NCI-H187 treated with DMSO at 0.1 percent for 48 hours (cell line): ENCODE results near the gene TMEM121B.

Source experiments
- DNase-seq: peaks from one replicate; lab custom pipeline; 2025; lab: John Stamatoyannopoulos, UW

TMEM121B gene

DNA sequence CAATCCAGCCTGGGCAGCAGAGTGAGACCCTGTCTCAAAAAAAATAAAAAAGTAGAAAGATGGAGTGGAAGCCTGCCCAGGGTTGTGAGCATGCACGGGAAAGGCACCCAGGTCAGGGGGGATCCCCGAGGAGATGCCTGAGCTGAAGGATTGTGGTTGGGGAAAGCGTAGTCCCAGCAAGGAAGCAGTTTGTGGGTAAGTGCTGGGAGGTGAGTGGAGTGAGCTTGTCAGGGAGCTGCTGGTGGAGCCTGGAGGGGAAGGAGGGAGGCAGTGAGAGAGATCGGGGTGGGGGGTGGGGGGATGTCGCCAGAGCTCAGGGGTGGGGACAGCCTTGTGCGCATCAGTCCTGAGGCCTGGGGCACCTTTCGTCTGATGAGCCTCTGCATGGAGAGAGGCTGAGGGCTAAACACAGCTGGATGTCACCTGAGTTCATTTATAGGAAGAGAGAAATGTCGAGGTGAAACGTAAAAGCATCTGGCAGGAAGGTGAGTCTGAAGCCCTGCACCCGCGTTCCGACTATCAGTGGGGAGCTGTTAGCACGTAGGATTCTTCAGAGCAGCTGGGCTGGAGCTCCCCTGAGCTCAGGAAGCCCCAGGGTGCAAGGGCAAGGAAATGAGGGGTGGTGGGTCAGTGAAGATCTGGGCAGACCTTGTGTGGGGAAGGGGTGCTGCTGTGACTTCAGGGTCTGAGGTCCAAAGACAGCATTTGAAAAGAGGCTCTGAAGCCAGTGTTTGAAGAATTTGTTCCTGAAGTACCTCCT, 10.2 kb downstream of the TMEM121B start:
- no peak for DNase-seq

DNA sequence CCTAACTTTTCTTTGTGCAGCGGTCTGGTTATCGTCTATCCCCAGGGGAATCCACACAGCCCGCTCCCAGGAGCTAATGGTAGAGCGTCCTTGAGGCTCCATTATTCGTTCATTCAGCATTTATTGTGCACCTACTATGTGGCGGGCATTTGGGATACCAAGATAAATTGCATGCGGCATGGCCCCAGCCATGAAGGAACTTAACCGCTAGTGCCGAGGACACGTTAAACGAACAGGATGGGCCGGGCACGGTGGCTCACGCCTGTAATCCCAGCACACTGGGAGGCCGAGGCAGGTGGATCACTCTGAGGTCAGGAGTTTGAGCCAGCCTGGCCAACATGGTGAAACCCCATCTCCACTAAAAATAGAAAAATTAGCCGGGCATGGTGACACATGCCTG, 11.2 kb downstream of the TMEM121B start:
- no peak for DNase-seq

DNA sequence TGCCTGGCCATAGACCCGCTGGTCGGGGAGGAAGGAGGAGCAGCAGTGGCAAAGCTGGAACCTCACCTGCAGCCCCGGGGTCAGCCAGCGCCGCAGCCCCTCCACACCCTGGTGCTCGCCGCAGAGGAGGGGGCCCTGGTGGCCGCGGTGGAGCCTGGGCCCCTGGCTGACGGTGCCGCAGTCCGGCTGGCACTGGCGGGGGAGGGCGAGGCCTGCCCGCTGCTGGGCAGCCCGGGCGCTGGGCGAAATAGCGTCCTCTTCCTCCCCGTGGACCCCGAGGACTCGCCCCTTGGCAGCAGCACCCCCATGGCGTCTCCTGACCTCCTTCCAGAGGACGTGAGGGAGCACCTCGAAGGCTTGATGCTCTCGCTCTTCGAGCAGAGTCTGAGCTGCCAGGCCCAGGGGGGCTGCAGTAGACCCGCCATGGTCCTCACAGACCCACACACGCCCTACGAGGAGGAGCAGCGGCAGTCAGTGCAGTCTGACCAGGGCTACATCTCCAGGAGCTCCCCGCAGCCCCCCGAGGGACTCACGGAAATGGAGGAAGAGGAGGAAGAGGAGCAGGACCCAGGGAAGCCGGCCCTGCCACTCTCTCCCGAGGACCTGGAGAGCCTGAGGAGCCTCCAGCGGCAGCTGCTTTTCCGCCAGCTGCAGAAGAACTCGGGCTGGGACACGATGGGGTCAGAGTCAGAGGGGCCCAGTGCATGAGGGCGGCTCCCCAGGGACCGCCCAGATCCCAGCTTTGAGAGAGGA, 11.9 kb downstream of the TMEM121B start:
- DNase-seq = no peak

DNA sequence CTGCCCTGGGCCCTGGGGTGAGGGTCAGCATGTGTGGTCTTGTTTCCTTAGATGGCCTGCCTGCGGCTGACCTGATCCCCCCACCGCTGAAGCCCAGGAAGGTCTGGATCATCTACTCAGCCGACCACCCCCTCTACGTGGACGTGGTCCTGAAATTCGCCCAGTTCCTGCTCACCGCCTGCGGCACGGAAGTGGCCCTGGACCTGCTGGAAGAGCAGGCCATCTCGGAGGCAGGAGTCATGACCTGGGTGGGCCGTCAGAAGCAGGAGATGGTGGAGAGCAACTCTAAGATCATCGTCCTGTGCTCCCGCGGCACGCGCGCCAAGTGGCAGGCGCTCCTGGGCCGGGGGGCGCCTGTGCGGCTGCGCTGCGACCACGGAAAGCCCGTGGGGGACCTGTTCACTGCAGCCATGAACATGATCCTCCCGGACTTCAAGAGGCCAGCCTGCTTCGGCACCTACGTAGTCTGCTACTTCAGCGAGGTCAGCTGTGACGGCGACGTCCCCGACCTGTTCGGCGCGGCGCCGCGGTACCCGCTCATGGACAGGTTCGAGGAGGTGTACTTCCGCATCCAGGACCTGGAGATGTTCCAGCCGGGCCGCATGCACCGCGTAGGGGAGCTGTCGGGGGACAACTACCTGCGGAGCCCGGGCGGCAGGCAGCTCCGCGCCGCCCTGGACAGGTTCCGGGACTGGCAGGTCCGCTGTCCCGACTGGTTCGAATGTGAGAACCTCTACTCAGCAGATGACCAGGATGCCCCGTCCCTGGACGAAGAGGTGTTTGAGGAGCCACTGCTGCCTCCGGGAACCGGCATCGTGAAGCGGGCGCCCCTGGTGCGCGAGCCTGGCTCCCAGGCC, 12.7 kb downstream of the TMEM121B start:
- no peak for DNase-seq

DNA sequence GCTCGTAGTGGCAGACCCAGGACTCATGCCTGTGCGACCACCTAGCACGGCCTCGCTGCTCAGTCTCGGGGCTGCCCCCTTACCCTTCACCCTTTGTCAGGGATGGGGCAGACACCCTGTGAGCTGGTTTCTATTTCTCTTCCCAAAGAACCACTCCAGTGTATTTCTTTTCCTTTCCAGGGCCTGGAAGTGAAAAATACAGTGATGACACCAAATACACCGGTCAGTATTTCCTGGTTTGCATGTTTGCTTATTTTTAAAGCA, 13.7 kb downstream of the TMEM121B start:
- no peak for DNase-seq

DNA sequence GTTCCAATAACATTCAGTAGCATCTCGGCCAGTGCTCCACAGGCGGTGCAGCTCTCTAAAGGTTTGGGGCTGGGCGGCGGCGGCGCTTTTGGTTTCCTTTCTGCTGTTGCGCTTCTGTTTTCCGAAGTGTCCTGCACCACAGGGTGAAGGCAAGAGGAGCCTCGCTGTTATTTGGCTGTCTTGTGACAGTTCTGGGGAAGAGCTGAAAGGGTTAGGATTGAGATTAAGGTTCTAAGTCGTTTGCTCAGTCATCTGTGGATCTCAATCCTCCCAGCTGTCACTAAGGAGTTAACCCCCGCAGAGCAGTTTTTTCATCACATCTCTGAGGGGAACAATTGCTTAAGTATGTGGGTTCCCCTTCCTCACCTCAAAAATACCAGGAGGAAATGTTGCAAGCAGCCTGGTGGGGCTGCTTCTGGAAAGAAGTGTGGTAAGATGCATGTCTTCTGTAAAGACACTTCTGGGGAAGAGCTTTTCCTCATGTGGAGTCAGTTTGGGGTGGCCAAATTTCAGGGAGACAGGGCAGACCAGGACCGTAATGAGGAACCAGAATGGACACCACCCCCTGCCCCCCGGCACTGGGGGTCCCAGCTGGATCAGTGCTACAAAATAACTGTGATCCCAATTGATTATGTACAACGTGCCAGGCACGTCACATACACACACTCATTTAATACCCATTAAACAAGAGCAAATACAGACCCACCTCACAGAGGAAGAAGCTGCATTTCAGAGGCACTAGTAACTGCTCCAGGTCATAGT, 14.2 kb downstream of the TMEM121B start:
- DNase-seq = no peak

DNA sequence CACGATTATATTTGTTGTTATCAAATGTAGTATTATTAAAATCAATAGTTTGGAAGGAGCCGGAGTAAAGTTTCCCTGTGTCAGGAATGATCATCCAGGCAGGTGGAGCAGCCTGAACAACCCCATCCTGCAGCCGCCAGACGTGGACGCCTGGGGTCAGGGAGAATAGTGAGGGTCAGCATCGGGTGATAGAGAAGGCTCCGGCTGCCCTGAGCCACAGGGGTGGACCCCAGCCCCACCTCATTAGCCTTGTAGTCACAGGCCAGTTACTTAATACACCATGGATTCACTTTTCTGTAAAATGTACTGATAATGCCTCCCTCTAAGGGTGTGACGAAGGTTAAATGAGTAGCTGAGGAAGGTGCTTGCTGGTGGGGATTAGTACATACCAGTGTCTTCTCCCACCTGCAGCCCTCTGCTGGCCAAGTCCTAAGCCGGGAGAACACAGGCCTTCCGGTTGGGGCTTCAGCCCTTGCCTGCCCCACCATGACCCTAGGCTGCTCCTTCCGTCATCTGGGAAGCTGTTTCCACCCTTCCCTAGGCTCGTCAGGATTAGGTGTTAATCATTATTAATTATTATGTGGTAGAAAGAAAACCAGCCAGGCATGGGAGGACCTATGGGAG, 14.9 kb downstream of the TMEM121B start:
- DNase-seq = no peak

DNA sequence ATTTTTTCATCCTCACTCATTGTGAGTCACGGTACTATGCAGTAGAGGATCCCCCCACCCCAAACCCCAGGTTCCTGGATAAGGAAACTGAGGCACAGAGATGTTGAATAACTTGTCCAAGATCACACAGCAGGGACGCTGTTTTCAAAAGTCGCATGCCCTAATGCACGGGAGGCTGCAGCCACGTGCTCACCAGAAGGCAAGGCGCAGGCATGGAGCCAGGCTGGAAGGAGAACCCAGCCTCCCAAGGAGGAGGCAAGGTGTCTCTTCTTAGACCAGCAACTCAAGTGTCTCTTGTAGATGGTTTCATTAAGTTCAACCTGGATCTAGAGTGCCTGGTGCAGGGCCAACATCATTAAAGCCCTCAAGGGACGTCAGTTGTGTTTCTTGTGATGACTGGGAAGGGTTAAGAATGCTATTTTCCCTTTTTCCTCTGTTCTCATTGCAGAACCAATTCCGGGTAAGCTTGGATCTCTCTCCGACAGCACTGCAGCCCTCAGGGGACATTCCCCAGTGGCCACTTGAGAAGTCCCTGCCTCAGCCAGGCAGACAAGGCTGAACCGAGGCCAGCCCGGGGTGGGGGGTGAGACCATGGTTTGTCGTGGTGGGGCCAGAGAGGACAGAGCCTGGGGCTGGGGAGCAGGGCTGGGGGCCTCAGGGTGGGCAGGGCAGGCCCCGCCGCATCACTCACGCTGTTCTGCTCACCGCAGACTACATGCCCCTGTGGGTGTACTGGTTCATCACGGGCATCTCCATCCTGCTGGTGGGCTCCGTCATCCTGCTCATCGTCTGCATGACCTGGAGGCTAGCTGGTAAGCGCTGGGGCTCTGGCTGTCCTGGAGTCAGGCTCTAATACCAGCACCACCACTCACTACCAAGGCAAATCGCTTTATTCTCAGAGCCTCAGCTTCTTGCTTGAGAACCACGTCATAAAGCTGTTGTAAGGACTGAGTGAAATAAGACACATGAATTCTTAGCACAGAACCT, 15.7 kb downstream of the TMEM121B start:
- no peak for DNase-seq

DNA sequence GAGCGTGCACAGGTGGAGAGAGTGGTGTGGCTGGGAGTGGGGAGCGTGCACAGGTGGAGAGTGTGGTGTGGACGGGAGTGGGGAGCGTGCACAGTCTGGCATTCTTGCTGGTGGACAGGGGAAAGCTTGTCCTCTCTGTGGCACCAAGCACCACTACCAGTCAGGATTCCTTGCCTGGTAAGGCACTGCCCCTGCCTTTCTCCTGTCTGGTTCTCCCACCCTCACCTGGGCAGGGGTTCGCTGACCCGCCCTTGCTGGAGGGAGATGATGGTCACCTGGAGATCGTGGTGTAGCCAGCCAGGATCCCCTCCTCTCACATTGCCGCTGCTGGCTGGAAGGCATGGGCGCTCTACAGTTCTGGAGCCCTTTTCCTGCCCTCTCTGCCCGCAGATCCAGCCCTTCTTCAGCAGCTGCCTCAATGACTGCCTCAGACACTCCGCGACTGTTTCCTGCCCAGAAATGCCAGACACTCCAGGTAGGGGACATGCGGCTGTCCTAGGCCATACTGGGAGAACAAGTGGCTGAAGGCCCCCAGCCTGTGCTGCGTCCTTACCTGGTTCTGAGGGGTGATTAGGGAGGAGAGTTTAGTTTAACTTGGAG, 16.7 kb downstream of the TMEM121B start:
- DNase-seq = no peak

DNA sequence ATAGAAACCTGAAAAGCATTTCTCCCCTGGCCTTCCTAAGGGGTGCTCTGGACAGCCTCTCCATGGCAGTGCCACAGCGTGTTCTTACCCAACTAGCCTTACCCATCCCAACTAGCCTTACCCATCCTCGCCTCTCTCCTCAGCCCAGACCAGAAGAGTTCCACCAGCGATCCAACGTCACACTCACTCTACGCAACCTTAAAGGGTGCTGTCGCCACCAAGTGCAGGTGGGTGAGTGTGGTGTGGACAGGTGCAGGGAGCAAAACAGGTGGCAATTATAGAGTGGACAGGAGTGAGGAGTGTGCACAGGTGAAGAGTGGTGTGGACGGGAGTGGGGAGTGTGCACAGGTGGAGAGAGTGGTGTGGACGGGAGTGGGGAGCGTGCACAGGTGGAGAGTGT, 17.8 kb downstream of the TMEM121B start:
- DNase-seq = no peak

DNA sequence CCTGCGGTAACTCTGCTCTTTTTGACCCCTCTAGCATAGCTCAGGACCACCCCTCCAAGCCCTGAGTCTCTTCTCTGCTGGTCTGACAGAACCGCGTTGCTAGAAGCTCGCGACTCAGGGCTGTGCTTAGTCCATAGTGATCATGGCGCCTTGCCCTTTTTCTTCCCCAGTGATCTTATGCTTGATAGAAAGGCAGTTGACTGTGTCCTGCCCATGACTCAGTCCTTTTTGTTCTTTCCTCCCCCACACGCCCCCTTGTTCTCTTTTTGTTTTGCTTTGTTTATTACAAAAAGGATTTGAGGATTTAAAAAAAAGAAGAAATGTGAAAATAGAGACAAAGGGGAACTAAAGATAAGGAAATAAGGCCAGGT, 18.9 kb downstream of the TMEM121B start:
- DNase-seq = no peak

DNA sequence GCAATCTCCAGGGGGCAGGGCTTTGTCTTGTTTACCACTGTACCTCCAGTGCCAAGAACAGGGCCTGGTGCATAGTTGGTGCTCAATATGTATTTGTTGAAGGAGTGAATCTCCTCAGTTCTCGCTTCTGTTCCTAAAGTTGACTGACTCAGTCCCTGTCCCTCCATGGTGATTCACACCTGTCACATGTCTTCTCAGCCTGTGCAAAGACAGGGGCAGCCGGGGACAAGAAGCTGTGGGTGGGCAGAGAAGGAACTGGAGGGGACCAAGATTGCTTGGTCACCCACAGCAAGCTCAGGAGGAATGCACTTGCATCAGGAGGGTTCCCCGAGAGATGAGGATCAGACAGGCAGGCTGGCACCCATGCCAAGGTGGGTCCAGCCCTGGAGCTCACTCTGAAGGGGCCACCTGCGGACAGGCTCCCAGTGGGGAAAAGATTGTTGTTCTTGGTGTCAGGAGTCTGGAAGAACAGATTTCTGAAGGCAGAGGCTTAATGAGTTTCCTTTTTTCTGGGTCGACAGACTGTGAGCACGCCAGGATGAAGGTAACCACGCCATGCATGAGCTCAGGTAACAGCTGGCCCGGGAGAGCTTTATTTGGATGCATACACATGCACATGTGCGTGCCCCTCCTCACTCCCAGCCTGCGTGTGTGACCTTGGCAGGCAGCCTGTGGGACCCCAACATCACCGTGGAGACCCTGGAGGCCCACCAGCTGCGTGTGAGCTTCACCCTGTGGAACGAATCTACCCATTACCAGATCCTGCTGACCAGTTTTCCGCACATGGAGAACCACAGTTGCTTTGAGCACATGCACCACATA, 19.5 kb downstream of the TMEM121B start:
- no peak for DNase-seq

DNA sequence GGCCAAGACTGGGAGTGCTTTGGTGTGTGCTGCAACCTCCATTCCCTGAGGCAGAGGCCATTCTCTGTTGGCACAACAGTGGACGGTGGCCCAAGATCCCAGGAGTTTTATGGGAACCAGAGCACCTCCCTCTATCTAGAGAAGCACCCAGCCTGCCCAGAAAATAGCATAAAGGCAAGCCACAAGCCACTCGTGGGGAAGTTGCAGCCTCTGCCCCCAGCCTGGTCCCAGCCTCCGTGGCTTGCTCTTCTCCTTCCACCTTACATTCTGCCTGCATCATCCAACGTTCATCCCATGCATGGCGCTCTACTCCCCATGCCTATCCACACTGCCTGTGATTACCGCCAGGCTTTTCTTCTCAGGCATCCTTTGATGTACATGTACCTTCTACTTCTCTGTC, 20.5 kb downstream of the TMEM121B start:
- DNase-seq = no peak

DNA sequence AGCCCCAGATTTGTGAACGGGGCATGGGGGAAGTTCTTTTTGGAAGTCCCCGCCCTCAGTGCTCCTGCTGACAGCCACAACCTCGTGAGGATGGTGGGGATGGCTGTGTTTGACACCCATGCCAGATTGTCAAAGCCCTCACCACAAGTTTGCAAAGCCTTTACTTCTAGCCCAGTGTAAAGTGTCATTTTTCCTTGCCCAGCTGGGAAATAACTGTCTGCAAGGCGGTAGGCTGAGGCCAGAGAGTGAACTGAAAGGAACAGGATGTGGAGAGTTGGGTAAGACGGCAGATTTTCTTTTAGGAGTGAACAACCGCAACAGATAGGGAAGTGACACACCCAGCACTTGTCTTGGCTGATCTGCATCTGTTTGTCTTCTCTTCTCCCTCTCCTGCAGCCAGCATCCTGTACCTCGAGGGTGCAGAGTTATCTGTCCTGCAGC, 22.8 kb downstream of the TMEM121B start:
- DNase-seq = no peak

DNA sequence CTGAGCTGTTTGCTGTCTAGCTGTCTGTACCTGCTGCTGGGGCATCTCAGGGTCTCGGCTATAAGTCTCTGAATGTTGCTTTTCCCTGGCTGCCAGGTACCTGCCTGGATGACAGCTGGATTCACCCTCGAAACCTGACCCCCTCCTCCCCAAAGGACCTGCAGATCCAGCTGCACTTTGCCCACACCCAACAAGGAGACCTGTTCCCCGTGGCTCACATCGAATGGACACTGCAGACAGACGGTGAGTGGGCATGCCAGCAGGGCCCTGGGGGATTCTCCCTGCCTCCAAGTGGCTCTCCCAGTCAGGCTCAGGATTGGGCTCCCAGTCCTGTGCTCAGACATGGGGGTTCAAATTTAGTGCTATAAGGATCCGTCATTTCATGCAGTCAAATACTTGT, 23.5 kb downstream of the TMEM121B start:
- no peak for DNase-seq

DNA sequence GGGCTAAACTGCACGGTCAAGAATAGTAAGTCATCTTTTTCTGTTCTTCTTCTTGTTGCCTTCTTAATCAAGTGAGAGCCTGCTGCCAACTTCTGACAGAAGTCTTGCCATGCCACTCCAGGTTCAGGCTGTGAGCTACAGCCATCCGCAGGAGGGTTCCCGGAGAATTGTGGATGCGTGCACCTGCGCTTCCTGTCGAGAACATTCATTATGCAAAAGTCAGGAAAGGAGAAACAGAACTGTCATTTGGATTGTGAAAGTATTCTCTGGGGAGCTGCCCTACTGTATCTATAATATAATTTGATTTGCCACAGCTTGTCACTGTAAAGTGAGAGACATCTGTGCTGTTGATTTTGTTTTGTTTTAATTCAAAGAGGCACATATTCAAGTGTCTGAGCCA, 24.1 kb downstream of the TMEM121B start:
- no peak for DNase-seq

DNA sequence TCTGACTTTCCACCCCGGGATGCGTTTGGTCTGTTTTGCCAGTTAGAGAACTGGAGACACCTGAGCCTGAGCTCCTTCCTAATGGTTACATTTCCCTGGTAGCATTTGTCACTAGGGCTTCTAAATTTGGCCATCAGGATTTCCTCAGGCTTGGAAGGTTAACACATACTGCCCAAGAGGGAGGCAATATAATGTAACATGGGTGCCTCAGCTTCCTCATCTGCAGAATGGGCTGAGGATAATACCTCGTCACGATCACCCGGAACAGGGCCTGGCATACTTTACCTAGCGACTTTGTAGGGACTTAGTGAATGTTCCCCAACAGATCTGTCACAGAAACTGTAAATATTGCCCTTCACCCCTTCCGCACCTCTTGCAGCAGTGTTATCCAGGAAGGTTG, 25.1 kb downstream of the TMEM121B start:
- DNase-seq = no peak

DNA sequence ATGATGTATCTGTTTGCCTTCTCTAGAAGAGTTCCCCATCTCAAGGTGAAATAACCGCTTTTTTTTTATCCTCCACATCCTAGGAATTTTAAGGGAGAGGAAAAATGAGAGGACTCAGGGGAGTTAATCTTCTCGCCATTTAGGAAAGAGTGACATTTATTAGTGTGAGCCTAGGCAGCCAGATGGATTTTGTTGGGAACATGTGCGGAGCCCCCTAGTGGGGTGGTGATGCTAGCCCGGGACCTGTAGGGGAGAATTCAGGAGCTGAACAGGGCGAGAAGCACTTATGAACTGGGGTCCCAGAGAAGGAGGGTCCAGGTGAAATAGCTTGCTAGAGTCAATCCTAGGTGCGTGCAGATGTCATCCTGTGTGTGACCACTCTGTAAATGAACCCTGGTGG, 25.6 kb downstream of the TMEM121B start:
- DNase-seq = no peak

DNA sequence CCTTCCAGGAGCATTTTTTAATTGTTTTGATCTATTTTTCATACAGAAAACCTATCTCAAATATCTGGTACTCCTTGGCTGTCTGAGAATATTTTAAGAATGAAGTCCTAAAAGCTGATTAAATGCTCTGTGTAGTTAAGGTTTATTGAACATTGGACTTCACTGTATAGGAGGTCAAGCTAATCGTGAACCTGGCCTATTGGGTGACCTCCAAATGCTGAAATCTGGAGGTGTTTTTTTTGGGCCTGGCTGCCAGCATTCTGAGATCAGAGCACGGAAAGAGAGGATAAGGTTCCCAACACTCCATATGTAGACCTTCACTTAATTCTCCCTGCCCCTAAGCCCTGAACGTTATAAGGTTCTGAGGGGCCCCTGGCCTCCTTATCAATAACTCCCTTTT, 28.1 kb downstream of the TMEM121B start:
- DNase-seq = no peak
